ENCODE results near the gene HMG20A.

DNA sequence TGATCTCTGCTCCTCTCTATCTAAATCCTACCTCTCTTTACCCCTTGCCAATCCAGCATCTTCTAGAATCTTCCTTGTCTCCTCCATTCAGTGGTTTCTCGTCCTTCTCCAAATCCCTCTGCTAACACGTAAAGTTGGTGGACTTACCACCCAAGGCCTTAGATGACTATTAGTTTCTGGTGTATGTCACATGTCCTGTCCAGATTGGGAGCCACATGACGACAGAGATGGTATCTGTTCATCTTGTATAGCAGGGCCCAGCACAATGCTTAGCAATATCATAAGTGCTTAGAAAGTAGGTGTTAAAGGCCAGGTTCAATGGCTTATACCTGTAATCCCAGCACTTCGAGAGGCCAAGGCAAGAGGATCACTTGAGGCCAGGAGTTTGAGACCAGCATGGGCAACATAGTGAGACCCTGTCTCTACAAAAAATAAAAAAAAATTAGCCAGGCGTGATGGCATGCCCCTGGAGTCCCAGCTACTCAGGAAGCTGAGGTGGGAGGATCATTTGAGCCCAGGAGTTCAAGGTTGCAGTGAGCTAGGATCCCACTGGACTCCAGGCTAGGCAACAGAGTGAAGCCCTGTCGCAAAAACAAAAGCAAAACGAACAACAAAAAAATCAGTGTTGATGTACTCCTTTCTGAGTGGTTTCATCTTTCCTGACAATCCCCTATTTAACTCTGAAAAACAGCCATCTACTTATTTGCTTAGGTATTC, 81.8 kb downstream of the HMG20A start:
- no peak for TF ChIP-seq POLR2A (IDR thresholded peaks at IDR 0.05; ENCODE audit: low read depth)
- TF ChIP-seq, protein P1, sequence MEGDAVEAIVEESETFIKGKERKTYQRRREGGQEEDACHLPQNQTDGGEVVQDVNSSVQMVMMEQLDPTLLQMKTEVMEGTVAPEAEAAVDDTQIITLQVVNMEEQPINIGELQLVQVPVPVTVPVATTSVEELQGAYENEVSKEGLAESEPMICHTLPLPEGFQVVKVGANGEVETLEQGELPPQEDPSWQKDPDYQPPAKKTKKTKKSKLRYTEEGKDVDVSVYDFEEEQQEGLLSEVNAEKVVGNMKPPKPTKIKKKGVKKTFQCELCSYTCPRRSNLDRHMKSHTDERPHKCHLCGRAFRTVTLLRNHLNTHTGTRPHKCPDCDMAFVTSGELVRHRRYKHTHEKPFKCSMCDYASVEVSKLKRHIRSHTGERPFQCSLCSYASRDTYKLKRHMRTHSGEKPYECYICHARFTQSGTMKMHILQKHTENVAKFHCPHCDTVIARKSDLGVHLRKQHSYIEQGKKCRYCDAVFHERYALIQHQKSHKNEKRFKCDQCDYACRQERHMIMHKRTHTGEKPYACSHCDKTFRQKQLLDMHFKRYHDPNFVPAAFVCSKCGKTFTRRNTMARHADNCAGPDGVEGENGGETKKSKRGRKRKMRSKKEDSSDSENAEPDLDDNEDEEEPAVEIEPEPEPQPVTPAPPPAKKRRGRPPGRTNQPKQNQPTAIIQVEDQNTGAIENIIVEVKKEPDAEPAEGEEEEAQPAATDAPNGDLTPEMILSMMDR (IDR thresholded peaks at IDR 0.05), result no peak
- no peak for TF ChIP-seq EP300 (IDR thresholded peaks at IDR 0.05)
- TF ChIP-seq POLR2AphosphoS5 (IDR thresholded peaks at IDR 0.05), result no peak
